T-helper 2 cell treated with Interferon-gamma antibody and Interleukin-4, amounts not matched to agents 5 μg/mL and 100 μg/mL, for 36 hours (primary cell): ENCODE data around the gene UPB1.

Source experiments
- DNase-seq: peaks from one replicate; pipeline ENCODE4 v3.0.0; 2021; ENCODE audit warnings: low spot score
- H3K27ac Mint-ChIP-seq: one replicate; pipeline ENCODE4 v1.8.0; 2021; ENCODE audit warnings: mild to moderate bottlenecking, mixed read lengths
- H3K27me3 Mint-ChIP-seq: one replicate; pipeline ENCODE4 v1.8.0; 2021; ENCODE audit warnings: low read depth, mixed read lengths
- H3K36me3 Mint-ChIP-seq: one replicate; pipeline ENCODE4 v1.8.0; 2021; ENCODE audit warnings: low read depth, mixed read lengths
- H3K4me1 Mint-ChIP-seq: one replicate; pipeline ENCODE4 v1.8.0; 2021; ENCODE audit warnings: low read depth, mixed read lengths
- H3K4me3 Mint-ChIP-seq: one replicate; pipeline ENCODE4 v1.8.0; 2022; ENCODE audit warnings: mild to moderate bottlenecking, moderate library complexity, mixed read lengths
- H3K9me3 Mint-ChIP-seq: one replicate; pipeline ENCODE4 v1.8.0; 2021; ENCODE audit warnings: mixed read lengths

Gene UPB1

GRCh38 chr22:24494528-24495364 lies at the start of gene UPB1:
Gene UPB1 (plus strand): TSS chr22:24495332. CDS start chr22:24495404, 72 bp downstream.
- peaks cover 13% of the 10 kb centered on the region for H3K4me1 Mint-ChIP-seq
- no peaks in the 10 kb centered on the region for H3K9me3 Mint-ChIP-seq
- no peak within 1 kb of the TSS for H3K27ac Mint-ChIP-seq
- H3K4me3 Mint-ChIP-seq = no peak within 1 kb of the TSS
- H3K36me3 Mint-ChIP-seq = no peaks in the 10 kb centered on the region
- DNase-seq = no peak
- H3K27me3 Mint-ChIP-seq = peaks cover 62% of the 10 kb centered on the region

GRCh38 chr22:24445481-24446259 lies 49.5 kb upstream of the UPB1 start:
- H3K36me3 Mint-ChIP-seq = peaks cover 16% of the 10 kb centered on the region
- H3K9me3 Mint-ChIP-seq = no peaks in the 10 kb centered on the region
- no peak overlapping the region for H3K27ac Mint-ChIP-seq
- H3K4me1 Mint-ChIP-seq = peaks cover 9% of the 10 kb centered on the region
- peak; percentile 50 for DNase-seq
- H3K27me3 Mint-ChIP-seq = no peaks in the 10 kb centered on the region
- H3K4me3 Mint-ChIP-seq = no peak overlapping the region

- Mint-ChIP-seq H3K4me3 (no peak overlapping the region), H3K27ac (no peak overlapping the region), H3K4me1 (peaks cover 6% of the 10 kb centered on the region), H3K9me3 (no peaks in the 10 kb centered on the region), H3K27me3 (no peaks in the 10 kb centered on the region), H3K36me3 (peaks cover 11% of the 10 kb centered on the region)
- DNase-seq = no peak
Measured at GRCh38 chr22:24446260-24446611, 48.9 kb upstream of the UPB1 start.

GRCh38 chr22:24450610-24451009 lies 44.5 kb upstream of the UPB1 start:
- Mint-ChIP-seq H3K36me3 (no peaks in the 10 kb centered on the region), H3K27me3 (peaks cover 8% of the 10 kb centered on the region), H3K4me3 (no peak overlapping the region), H3K4me1 (peaks cover 5% of the 10 kb centered on the region), H3K27ac (no peak overlapping the region), H3K9me3 (no peaks in the 10 kb centered on the region)
- no peak for DNase-seq

- H3K4me3 Mint-ChIP-seq = no peak overlapping the region
- H3K4me1 Mint-ChIP-seq = peaks cover 5% of the 10 kb centered on the region
- H3K27me3 Mint-ChIP-seq = peaks cover 8% of the 10 kb centered on the region
- no peak for DNase-seq
- H3K36me3 Mint-ChIP-seq = no peaks in the 10 kb centered on the region
- H3K27ac Mint-ChIP-seq = no peak overlapping the region
- H3K9me3 Mint-ChIP-seq = no peaks in the 10 kb centered on the region
Measured at GRCh38 chr22:24451162-24451561, 44.0 kb upstream of the UPB1 start.

GRCh38 chr22:24453853-24454252 lies 41.3 kb upstream of the UPB1 start:
- H3K4me3 Mint-ChIP-seq = no peak overlapping the region
- peaks cover 5% of the 10 kb centered on the region for H3K4me1 Mint-ChIP-seq
- H3K36me3 Mint-ChIP-seq = no peaks in the 10 kb centered on the region
- H3K27me3 Mint-ChIP-seq = peaks cover 8% of the 10 kb centered on the region
- no peaks in the 10 kb centered on the region for H3K9me3 Mint-ChIP-seq
- DNase-seq = no peak
- H3K27ac Mint-ChIP-seq = no peak overlapping the region

- H3K27me3 Mint-ChIP-seq = peaks cover 8% of the 10 kb centered on the region
- H3K4me3 Mint-ChIP-seq = no peak overlapping the region
- H3K36me3 Mint-ChIP-seq = no peaks in the 10 kb centered on the region
- H3K9me3 Mint-ChIP-seq = no peaks in the 10 kb centered on the region
- DNase-seq = no peak
- H3K27ac Mint-ChIP-seq = no peak overlapping the region
- peaks cover 11% of the 10 kb centered on the region for H3K4me1 Mint-ChIP-seq
Measured at GRCh38 chr22:24455039-24455438, 40.1 kb upstream of the UPB1 start.

GRCh38 chr22:24455751-24456426 lies 39.2 kb upstream of the UPB1 start:
- Mint-ChIP-seq H3K4me3 (no peak overlapping the region), H3K36me3 (no peaks in the 10 kb centered on the region), H3K27ac (no peak overlapping the region), H3K9me3 (no peaks in the 10 kb centered on the region), H3K27me3 (peaks cover 8% of the 10 kb centered on the region), H3K4me1 (peaks cover 13% of the 10 kb centered on the region)
- DNase-seq = no peak

GRCh38 chr22:24457894-24458420 lies 37.2 kb upstream of the UPB1 start:
- Mint-ChIP-seq H3K27me3 (peaks cover 8% of the 10 kb centered on the region), H3K4me3 (no peak overlapping the region), H3K27ac (no peak overlapping the region), H3K36me3 (no peaks in the 10 kb centered on the region), H3K9me3 (no peaks in the 10 kb centered on the region), H3K4me1 (peaks cover 11% of the 10 kb centered on the region)
- DNase-seq = no peak

GRCh38 chr22:24459911-24460310 lies 35.2 kb upstream of the UPB1 start:
- H3K36me3 Mint-ChIP-seq = no peaks in the 10 kb centered on the region
- H3K27me3 Mint-ChIP-seq = no peaks in the 10 kb centered on the region
- no peak overlapping the region for H3K27ac Mint-ChIP-seq
- DNase-seq = no peak
- H3K4me3 Mint-ChIP-seq = no peak overlapping the region
- no peaks in the 10 kb centered on the region for H3K9me3 Mint-ChIP-seq
- H3K4me1 Mint-ChIP-seq = peaks cover 11% of the 10 kb centered on the region

- Mint-ChIP-seq H3K27me3 (no peaks in the 10 kb centered on the region), H3K36me3 (no peaks in the 10 kb centered on the region), H3K4me3 (peak overlapping the region; percentile 9), H3K4me1 (peaks cover 13% of the 10 kb centered on the region), H3K9me3 (no peaks in the 10 kb centered on the region), H3K27ac (peak overlapping the region; percentile 49)
- peak; percentile 34 for DNase-seq
Measured at GRCh38 chr22:24460418-24461089, 34.6 kb upstream of the UPB1 start.

- H3K4me3 Mint-ChIP-seq = no peak overlapping the region
- no peak for DNase-seq
- peaks cover 15% of the 10 kb centered on the region for H3K4me1 Mint-ChIP-seq
- no peaks in the 10 kb centered on the region for H3K9me3 Mint-ChIP-seq
- H3K27ac Mint-ChIP-seq = no peak overlapping the region
- H3K36me3 Mint-ChIP-seq = no peaks in the 10 kb centered on the region
- no peaks in the 10 kb centered on the region for H3K27me3 Mint-ChIP-seq
Measured at GRCh38 chr22:24463071-24463760, 31.9 kb upstream of the UPB1 start.

GRCh38 chr22:24465566-24465965 lies 29.6 kb upstream of the UPB1 start:
- peak; percentile 9 for DNase-seq
- Mint-ChIP-seq H3K27ac (no peak overlapping the region), H3K4me1 (peaks cover 8% of the 10 kb centered on the region), H3K27me3 (no peaks in the 10 kb centered on the region), H3K36me3 (no peaks in the 10 kb centered on the region), H3K4me3 (no peak overlapping the region), H3K9me3 (no peaks in the 10 kb centered on the region)
